GM10248 (cell line): Measurements from ENCODE around the gene DNAJC18.
"Not testable (repeated sequence)": the region's sequence is repeated elsewhere in the genome, so short reads cannot be mapped to it uniquely, and the experiment has no call there.

ENCODE experiments used
- CTCF ChIA-PET: fragments of 300-600 bp; sonication (Branson Sonifier 250); formaldehyde crosslinking; extraction: SDS; loops from one replicate; lab custom pipeline; 2021; ENCODE audit warnings: antibody characterized with exemption; lab: Yijun Ruan, JAX
- POLR2A ChIA-PET: fragments of 350-650 bp; sonication (Branson Sonifier 250); formaldehyde crosslinking; extraction: SDS; loops from one replicate; lab custom pipeline; 2020; ENCODE audit warnings: antibody characterized with exemption; lab: Yijun Ruan, JAX
- DNase-seq: peaks from one replicate; pipeline ENCODE4 v3.0.0; 2012; ENCODE audit errors: extremely low spot score
- TF ChIP-seq, protein P1 (sequence below): IDR thresholded peaks from 2 replicates; pipeline ENCODE4 v1.5.1; 2012; ENCODE audit warnings: mild to moderate bottlenecking, low read depth; ENCODE audit errors: extremely low read depth, missing control alignments, control extremely low read depth

The DNAJC18 gene

DNA sequence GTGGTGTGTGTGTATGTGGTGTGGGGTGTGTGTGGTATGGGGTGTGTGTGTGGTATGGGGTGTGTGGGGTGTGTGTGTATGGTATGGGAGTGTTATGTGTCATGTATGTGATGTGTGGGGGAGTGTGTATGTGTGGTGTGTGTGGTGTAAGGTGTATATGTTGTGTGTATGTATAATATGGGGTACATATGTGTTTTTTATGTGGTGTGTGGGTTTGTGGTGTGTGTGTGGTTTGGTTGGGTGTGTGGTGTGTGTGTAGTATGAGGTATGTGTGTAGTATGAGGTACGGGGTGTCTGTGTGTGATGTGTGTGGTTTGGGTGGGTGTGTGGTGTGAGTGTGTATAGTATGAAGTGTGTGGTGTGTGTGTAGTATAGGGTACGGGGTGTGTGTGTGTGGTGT lies 11.9 kb upstream of the DNAJC18 start:
- POLR2A ChIA-PET = no interaction called here
- TF ChIP-seq, protein P1, sequence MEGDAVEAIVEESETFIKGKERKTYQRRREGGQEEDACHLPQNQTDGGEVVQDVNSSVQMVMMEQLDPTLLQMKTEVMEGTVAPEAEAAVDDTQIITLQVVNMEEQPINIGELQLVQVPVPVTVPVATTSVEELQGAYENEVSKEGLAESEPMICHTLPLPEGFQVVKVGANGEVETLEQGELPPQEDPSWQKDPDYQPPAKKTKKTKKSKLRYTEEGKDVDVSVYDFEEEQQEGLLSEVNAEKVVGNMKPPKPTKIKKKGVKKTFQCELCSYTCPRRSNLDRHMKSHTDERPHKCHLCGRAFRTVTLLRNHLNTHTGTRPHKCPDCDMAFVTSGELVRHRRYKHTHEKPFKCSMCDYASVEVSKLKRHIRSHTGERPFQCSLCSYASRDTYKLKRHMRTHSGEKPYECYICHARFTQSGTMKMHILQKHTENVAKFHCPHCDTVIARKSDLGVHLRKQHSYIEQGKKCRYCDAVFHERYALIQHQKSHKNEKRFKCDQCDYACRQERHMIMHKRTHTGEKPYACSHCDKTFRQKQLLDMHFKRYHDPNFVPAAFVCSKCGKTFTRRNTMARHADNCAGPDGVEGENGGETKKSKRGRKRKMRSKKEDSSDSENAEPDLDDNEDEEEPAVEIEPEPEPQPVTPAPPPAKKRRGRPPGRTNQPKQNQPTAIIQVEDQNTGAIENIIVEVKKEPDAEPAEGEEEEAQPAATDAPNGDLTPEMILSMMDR = no peak
- CTCF ChIA-PET = no interaction called here
- no peak for DNase-seq

DNA sequence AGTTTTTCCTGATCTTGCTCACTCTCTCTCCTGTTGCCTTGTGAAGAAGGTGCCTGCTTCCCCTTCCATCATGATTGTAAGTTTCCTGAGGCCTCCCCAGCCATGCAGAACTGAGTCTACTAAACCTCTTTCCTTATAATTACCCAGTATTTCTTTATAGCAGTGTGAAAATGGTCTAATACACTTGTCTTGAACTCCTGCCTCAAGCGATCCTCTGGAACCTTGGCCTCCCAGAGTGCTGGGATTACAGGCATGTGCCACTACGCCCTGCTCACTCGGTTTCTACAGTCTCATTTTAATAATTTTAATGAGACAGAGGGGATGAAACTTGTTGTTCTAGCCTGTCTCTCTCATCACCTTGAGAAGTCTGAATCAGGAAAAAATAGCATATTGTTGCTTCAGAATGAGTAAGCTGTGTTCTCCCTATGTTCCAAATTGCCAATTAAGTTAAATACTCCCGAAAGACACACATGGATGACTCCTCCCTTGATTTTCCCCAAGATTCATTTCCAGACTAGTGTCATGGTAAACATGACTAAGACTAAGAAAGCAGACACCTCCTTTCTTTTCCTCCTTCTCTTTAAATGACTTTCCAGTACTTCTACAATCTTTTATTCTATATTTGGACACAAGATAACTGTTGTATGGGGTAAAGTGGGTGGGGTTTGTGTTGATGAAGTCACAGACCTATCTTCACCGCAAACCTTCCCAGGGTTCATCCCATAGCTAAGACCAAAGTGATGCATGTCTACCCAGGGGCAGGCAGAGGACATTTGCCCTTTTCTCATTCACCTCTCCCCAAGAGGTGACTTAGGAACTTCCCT lies 7.8 kb upstream of the DNAJC18 start:
- DNase-seq = peak; percentile 38
- ChIA-PET POLR2A (interaction anchor here (0.6 to 1.8 kb wide), 2 partner anchors 12 to 264 kb away, joined by 6 read pairs; no protein-coding TSS in a partner anchor), CTCF (interaction anchor here (0.8 to 3.2 kb wide), 7 partner anchors 8 to 84 kb away, joined by 3 to 14 read pairs (median 4); partner anchors contain the start of genes DNAJC18 and STING1)
- TF ChIP-seq, protein P1 = no peak

DNA sequence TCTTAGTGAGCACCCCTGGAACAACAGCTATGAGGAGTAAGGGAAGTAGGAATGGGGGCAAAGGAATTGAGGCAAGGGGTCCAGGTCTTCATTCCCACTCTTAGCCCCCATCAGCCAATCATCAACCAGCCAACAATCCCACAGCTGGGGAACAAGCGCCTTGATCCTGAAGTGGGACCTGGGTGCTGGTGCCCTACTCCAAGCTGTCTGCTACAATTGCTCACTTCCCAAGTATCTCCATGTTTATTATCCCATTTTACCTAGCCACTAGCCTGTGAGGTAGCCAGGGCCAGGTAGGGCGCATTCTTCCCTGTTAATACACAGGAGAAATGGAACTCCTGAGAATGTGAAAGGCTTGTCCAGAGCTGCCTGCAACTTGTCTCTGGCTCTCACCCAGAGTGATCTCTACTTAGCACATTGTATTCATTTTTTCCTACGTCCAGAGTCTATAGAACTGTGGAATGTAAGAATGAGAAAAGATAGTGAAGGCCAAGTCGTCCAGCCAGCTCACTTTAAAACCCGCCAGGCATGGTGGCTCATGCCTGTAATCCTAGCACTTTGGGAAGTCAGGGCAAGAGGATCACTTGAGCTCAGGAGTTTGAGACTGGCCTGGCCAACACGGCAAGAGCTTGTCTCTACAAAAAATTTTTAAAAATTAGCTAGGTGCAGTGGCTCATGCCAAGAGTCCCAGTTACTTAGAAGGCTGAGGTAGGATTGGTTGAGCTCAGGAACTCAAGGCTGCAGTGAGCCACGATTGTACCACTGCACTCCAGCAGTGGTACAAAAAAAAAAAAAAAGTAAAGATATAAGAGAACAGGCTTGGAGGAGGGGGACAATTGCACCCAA lies 6.2 kb upstream of the DNAJC18 start:
- TF ChIP-seq, protein P1 = no peak
- DNase-seq = no peak
- ChIA-PET CTCF (interaction anchor here (1.0 to 2.7 kb wide), 6 partner anchors 10 to 68 kb away, joined by 3 to 10 read pairs (median 5); partner anchors contain the start of gene STING1), POLR2A (no interaction called here)

DNA sequence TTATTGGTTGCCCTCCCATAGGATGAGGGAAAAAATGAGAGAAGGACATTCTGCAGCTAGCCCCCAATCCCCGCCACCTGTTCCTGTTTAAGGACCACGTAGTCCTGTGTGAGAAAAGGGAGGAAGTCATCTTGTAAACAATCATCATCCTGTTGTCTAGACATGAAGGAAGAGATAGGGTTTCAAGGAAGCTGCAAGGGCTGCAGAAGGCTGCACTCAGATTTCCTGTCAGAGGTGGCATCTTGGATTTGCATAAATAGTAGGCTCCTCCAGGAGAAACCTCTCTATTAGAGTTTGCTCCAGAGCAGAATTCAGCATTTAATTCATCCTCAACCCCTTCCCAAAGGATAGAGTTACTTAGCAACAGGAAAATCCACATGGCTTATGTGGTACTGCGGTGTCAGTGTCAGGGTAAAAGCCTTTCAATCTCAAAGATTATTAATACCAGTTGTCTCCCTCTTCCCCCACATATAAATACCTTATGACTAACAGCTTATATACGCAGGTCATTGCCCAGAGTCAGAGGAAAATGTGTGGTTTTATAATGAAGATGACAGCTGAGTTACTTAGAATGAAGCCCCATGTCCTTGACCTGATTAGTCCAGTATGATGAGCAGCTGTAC lies 4.6 kb upstream of the DNAJC18 start:
- TF ChIP-seq, protein P1 = no peak
- ChIA-PET POLR2A (no interaction called here), CTCF (interaction anchor here (0.8 to 2.7 kb wide), 6 partner anchors 9 to 321 kb away, joined by 3 to 10 read pairs (median 5); no protein-coding TSS in a partner anchor)
- DNase-seq = no peak

DNA sequence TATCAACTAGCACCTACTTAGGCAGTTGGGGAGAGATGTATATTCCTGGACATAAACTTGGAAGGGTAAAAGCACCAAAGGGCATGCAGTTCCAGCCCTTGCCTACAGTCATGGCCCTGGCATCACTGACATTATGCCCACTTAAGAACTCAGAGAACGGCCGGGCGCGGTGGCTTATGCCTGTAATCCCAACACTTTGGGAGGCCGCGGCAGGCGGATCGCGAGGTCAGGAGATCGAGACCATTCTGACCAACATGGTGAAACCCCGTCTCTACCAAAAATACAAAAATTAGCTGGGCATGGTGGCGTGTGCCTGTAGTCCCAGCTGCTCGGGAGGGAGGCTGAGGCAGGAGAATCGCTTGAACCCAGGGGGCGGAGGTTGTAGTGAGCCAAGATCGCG lies 1.1 kb upstream of the DNAJC18 start:
- DNase-seq, POLR2A ChIA-PET: not testable (repeated sequence)
- CTCF ChIA-PET = interaction anchor here (1.4 to 6.4 kb wide), 3 partner anchors 10 to 73 kb away, joined by 4 to 49 read pairs (median 5); no protein-coding TSS in a partner anchor

DNA sequence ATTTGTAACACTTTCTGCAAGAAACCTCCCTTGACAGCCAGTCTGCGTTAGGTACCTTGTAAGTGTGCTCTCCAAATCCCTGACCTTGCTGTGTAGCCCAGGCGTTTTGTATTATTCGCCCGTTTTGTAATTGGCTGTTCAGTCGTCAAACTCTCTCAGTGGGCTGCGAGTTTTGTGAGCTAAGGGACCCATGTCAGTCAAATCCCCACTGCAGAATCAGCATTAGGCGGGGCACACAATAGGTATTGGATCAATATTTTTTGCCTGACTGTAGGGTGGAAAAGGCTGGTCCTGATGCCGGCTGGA lies 665 bp downstream of the DNAJC18 start:
- CTCF ChIA-PET = interaction anchor here (0.8 to 8.2 kb wide), 8 partner anchors 9 to 80 kb away, joined by 3 to 90 read pairs (median 4); no protein-coding TSS in a partner anchor
- TF ChIP-seq, protein P1 = no peak
- POLR2A ChIA-PET = interaction anchor here (1.3 kb wide), 1 partner anchor 21 kb away, joined by 8 read pairs; no protein-coding TSS in a partner anchor
- no peak for DNase-seq
